ENCODE data around the gene MRTFA.
"Not testable (repeated sequence)": the region's sequence is repeated elsewhere in the genome, so short reads cannot be mapped to it uniquely, and the experiment has no call there.

MRTFA gene

DNA sequence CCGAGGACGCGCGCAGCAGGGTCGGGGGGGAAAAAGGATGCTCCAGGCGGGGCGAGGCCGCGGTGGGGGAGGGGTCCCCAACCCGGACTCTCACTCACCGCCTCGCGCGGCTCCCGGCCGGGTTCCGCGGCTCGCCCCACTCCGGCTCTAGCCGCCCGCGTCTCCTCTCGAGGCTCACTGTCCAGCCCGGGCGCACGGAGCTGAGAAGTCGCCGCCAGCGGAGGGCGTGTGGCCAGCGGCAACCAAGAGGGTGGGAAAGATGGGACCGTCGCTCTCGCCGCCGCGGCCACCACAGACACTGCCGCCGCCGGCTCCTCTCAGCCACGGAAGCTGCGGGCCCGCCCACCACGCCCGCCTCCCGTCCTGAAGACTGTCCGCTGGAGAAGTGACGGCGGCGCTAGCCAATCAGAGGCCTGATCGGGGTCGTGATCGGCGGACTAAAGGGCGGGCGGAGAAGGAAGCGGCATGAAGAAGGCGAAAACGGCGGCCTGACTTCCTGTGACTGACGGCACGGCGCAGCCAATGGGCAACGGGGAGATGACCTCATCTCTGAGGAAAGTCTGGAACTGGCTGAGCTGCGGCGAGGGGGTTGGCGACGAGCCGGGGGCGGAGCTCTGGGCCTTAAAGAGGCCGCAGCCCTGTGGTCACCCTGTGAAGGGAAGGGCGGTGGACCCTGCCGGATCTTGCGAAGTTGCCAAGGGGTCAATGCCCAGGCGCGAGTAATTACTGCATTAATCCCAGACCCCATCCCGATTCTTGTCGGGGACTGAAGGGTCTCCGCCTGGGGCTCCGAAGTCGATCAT is at the start of gene MRTFA:
MRTFA (minus strand) TSS at position 340 of the 803 bp plus-strand sequence.
- H3K27ac Mint-ChIP-seq = peak within 1 kb of the TSS; percentile 94
- peak within 1 kb of the TSS; percentile 95 for H3K4me3 Mint-ChIP-seq
- H3K36me3 Mint-ChIP-seq (ENCODE audit: low read depth) = peaks cover 6% of the 10 kb centered on the region
- H3K27me3 Mint-ChIP-seq (ENCODE audit: low read depth) = no peaks in the 10 kb centered on the region
- H3K9me3 Mint-ChIP-seq = no peaks in the 10 kb centered on the region
- H3K4me1 Mint-ChIP-seq (ENCODE audit: low read depth) = peaks cover 22% of the 10 kb centered on the region

DNA sequence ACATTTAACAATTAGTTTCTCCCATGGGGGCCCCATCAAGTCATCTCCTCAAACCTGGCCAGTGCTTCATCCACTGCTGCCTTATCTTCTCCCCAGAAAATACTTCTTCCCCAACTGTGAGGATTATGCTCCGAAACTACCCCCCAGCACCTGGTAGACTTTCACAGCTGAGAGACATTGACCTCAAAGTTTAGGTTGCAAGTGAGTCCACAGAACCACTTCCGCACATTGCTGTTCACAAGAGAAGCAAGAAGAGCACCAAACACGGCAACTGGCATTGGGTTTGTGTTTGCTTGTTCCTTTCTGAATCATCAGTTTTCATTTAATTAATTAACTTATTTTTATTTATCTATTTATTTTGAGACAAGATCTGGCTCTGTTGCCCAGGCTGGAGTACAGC is 48.9 kb upstream of the MRTFA start:
- H3K27ac Mint-ChIP-seq = peak overlapping the region; percentile 80
- H3K4me1 Mint-ChIP-seq (ENCODE audit: low read depth) = peaks cover 30% of the 10 kb centered on the region
- H3K9me3 Mint-ChIP-seq = no peaks in the 10 kb centered on the region
- H3K27me3 Mint-ChIP-seq (ENCODE audit: low read depth) = peaks cover 4% of the 10 kb centered on the region
- no peaks in the 10 kb centered on the region for H3K36me3 Mint-ChIP-seq (ENCODE audit: low read depth)
- peak overlapping the region; percentile 78 for H3K4me3 Mint-ChIP-seq

DNA sequence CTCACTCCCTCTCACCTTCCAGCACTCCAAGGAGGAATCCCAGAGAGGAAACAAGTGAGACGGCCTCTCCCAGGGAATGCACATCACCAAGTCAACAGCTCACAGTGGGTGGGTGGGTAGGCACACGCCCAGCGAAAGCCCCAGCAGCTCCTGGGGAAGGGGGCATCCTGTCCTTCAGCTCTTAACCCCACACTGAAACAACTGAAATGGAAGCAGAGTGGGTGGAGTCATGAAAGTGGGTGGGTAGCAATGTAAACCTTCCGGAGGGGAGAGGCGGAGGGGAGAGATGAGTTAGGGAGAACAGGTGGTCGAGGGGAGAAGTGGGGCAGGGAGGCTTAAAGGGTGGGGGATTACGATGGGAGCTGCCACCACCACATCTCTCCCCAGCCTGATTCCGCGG is 48.2 kb upstream of the MRTFA start:
- H3K4me3 Mint-ChIP-seq = peak overlapping the region; percentile 78

DNA sequence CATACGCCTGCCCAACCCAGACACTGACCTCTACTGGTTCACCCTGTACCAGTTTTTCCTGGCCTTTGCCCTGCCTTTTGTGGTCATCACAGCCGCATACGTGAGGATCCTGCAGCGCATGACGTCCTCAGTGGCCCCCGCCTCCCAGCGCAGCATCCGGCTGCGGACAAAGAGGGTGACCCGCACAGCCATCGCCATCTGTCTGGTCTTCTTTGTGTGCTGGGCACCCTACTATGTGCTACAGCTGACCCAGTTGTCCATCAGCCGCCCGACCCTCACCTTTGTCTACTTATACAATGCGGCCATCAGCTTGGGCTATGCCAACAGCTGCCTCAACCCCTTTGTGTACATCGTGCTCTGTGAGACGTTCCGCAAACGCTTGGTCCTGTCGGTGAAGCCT is 44.9 kb upstream of the MRTFA start:
- Mint-ChIP-seq H3K4me1 (ENCODE audit: low read depth) (peaks cover 37% of the 10 kb centered on the region), H3K27me3 (ENCODE audit: low read depth) (peaks cover 8% of the 10 kb centered on the region), H3K36me3 (ENCODE audit: low read depth) (no peaks in the 10 kb centered on the region), H3K27ac (peak overlapping the region; percentile 52), H3K4me3 (no peak overlapping the region), H3K9me3 (no peaks in the 10 kb centered on the region)

More for the DNA sequence above, 48.2 kb upstream of the MRTFA start:
- H3K27ac Mint-ChIP-seq = peak overlapping the region; percentile 80
- H3K36me3 Mint-ChIP-seq (ENCODE audit: low read depth) = no peaks in the 10 kb centered on the region
- H3K4me1 Mint-ChIP-seq (ENCODE audit: low read depth) = peaks cover 35% of the 10 kb centered on the region
- no peaks in the 10 kb centered on the region for H3K9me3 Mint-ChIP-seq
- peaks cover 8% of the 10 kb centered on the region for H3K27me3 Mint-ChIP-seq (ENCODE audit: low read depth)

DNA sequence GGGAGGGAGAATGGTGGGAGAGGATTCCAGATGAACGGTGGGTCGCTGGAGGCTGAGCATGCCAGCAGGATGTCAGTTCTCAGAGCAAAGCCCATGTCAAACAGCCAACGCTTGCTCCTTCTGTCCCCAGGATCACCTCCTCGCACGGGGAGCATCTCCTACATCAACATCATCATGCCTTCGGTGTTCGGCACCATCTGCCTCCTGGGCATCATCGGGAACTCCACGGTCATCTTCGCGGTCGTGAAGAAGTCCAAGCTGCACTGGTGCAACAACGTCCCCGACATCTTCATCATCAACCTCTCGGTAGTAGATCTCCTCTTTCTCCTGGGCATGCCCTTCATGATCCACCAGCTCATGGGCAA is 44.3 kb upstream of the MRTFA start:
- peaks cover 39% of the 10 kb centered on the region for H3K4me1 Mint-ChIP-seq (ENCODE audit: low read depth)
- no peaks in the 10 kb centered on the region for H3K9me3 Mint-ChIP-seq
- no peaks in the 10 kb centered on the region for H3K36me3 Mint-ChIP-seq (ENCODE audit: low read depth)
- no peak overlapping the region for H3K27ac Mint-ChIP-seq
- H3K27me3 Mint-ChIP-seq (ENCODE audit: low read depth) = peaks cover 8% of the 10 kb centered on the region
- no peak overlapping the region for H3K4me3 Mint-ChIP-seq

DNA sequence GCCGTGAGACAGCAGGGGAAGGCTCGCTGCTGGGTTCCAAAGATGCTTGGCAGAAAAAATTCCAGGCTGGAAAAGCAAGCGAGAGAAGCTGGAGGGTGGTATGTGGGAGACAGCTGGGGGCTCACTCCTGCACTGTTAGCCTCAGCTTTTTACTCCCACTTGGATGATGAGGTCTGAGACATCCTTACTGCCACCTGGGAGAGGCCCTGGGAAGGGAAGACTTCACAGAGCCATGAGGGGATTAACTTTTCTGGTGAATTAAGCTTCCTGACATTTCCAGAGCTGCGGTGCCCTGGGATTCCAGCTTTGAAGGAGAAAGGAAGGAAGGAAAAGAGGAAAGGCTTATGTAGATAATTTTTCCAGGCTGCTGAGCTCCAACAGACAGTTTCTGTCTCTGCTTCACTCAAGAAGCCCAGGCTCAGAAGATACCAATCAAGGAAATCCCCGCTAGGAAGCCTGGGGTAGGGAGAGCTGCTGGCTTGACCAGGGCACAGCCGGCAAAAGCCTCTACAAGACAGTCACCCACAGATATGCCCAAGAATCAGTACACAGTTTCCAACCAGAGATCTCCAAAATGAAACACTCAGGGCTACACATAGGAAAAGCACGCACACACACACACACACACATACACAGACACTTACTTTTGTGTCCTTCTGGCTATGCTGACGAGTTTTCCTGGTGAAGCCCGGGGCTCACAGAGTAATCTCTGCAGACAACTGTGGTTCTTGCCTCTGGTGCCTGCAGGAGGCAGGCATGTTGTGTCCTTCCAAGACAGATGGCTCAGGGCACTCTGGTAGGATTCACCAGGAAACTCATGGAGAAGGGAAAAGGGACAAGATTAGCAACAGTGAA is 43.7 kb upstream of the MRTFA start:
- H3K27ac Mint-ChIP-seq = no peak overlapping the region
- H3K4me1 Mint-ChIP-seq (ENCODE audit: low read depth) = peaks cover 37% of the 10 kb centered on the region

DNA sequence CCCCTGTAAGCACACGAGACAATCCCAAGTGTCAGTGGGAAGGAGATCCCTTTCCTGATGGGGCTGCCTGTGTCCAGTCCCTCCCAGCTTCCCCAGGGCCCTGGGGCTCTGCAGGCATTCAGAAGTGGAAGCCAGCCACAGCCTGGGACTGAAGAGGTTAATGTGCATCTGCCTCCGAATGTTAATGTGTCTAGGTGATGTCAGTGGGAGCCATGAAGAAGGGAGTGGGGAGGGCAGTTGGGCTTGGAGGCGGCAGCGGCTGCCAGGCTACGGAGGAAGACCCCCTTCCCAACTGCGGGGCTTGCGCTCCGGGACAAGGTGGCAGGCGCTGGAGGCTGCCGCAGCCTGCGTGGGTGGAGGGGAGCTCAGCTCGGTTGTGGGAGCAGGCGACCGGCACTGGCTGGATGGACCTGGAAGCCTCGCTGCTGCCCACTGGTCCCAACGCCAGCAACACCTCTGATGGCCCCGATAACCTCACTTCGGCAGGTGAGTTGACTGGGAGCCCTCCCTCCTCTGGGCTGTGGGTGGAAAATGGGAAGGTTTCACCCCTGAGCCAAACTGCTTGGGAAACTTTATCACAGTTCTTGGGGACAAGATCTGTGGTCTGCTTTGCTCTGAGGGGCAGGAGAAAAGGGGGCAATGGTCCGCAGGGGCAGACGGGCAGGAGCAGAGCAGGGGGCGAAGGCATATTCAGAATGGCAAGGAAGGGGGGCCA is 42.9 kb upstream of the MRTFA start, which contains the start of gene MCHR1:
MCHR1 (plus strand) TSS at position 236 of the 715 bp plus-strand sequence; CDS start at position 405, 169 bp downstream.
- no peaks in the 10 kb centered on the region for H3K9me3 Mint-ChIP-seq

More for the DNA sequence above, 43.7 kb upstream of the MRTFA start:
- Mint-ChIP-seq H3K36me3 (ENCODE audit: low read depth) (no peaks in the 10 kb centered on the region), H3K9me3 (no peaks in the 10 kb centered on the region), H3K4me3 (no peak overlapping the region), H3K27me3 (ENCODE audit: low read depth) (peaks cover 8% of the 10 kb centered on the region)

DNA sequence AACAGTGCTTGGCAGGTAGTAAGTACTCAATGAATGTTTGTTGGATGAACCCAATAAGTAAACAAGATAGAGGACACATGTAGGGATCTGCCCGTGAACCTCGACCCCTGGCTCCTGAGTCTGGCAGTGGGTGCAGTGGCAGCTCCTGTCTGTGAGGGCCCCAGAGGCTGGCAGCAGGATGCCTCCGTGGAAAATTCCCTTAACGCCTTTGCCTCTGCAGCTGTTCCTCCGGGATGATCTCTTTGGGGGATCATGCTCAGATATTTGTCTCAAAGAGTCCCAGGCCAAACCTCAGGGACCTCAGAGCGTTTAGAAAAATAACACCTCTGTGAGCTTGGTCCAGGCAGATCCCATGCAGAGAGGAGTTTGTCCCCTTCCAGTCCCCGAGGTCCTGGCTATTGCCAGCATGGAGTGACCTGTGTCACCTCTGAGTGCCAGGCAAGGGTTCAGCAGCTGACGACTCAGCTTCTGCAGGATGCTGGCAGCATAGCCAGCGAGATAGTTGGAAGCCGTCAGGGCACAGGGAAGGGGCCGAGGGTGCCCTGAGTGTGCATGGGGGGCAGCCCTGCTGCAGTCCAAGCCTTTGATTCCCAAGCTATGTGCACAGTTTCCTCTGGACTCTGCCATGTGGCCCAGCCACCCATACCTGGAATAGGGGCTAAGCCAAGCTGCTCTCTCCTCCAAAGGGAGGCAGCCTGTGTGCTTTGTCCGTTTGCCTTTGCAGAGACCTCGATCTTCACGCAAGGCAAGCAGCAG is 42.2 kb upstream of the MRTFA start:
- H3K36me3 Mint-ChIP-seq (ENCODE audit: low read depth) = no peaks in the 10 kb centered on the region
- H3K9me3 Mint-ChIP-seq = no peaks in the 10 kb centered on the region
- H3K4me3 Mint-ChIP-seq = no peak overlapping the region
- H3K27ac Mint-ChIP-seq = no peak overlapping the region
- peaks cover 8% of the 10 kb centered on the region for H3K27me3 Mint-ChIP-seq (ENCODE audit: low read depth)
- peaks cover 30% of the 10 kb centered on the region for H3K4me1 Mint-ChIP-seq (ENCODE audit: low read depth)

More for the DNA sequence above, 42.9 kb upstream of the MRTFA start, which contains the start of gene MCHR1:
- Mint-ChIP-seq H3K27ac (no peak within 1 kb of the TSS), H3K4me3 (no peak within 1 kb of the TSS), H3K4me1 (ENCODE audit: low read depth) (peaks cover 33% of the 10 kb centered on the region), H3K27me3 (ENCODE audit: low read depth) (peaks cover 8% of the 10 kb centered on the region), H3K36me3 (ENCODE audit: low read depth) (no peaks in the 10 kb centered on the region)

DNA sequence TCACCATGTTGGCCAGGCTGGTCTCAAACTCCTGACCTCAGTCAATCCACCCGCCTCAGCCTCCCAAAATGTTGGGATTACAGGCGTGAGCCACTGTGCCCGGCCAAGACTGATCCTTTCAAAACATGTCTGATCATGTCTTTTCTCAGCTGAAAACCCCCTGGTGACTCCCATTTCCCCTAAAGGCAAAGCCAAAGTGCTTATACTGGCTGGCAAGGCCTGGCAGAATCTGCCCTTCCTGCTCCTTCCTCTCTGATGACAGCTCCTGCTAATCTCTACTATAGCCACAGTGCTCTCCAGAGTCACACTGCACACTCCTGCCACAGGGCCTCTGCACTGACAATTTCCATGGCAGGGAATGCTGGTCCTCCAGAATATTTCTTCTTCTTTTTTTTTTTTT is 40.1 kb upstream of the MRTFA start:
- Mint-ChIP-seq H3K36me3 (ENCODE audit: low read depth) (no peaks in the 10 kb centered on the region), H3K27me3 (ENCODE audit: low read depth) (peaks cover 8% of the 10 kb centered on the region), H3K9me3 (no peaks in the 10 kb centered on the region), H3K27ac (no peak overlapping the region), H3K4me3 (no peak overlapping the region), H3K4me1 (ENCODE audit: low read depth) (peaks cover 16% of the 10 kb centered on the region)

DNA sequence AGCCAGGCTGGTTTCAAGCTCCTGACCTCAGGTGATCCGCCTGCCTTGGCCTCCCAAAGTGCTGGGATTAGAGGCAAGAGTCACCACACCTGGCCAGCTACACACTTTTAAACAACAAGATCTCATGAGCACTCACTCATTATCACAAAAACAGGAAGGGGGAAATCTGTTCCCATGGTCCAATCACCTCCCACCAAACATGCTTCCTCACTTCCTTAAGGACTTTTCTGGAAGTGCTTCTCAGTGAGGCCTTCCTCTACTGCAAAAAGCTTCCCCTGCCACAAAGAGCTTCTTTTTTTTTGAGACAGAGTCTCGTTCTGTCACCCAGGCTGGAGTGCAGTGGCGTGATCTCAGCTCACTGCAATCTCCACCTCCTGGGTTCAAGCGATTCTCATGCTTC is 39.6 kb upstream of the MRTFA start:
- not testable (repeated sequence) for H3K9me3 Mint-ChIP-seq; H3K27me3 Mint-ChIP-seq (ENCODE audit: low read depth); H3K4me3 Mint-ChIP-seq; H3K36me3 Mint-ChIP-seq (ENCODE audit: low read depth)
- peaks cover 15% of the 10 kb centered on the region for H3K4me1 Mint-ChIP-seq (ENCODE audit: low read depth)
- H3K27ac Mint-ChIP-seq = peak overlapping the region; percentile 34

DNA sequence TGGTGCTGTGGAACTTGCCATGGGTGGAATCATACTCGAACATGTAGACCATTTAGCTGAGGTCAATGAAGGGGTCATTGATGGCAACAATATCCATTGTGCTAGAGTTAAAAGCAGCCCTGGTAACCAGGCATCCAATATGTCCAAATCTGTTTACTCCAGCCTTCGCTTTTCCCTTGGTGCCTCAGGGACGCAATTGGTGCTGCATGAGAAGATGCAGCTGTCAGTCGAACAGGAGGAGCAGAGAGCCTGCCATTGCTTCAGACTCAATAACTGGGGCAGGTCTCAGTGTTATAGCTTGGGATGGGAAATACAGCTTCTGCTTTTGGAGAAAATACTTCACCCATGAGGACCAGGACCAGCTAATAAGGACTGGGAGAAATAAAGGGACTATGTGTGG is 37.8 kb upstream of the MRTFA start:
- H3K4me1 Mint-ChIP-seq (ENCODE audit: low read depth) = peaks cover 18% of the 10 kb centered on the region
- H3K27me3 Mint-ChIP-seq (ENCODE audit: low read depth) = no peaks in the 10 kb centered on the region
- H3K36me3 Mint-ChIP-seq (ENCODE audit: low read depth) = peaks cover 3% of the 10 kb centered on the region
- no peak overlapping the region for H3K27ac Mint-ChIP-seq
- no peaks in the 10 kb centered on the region for H3K9me3 Mint-ChIP-seq
- H3K4me3 Mint-ChIP-seq = no peak overlapping the region

DNA sequence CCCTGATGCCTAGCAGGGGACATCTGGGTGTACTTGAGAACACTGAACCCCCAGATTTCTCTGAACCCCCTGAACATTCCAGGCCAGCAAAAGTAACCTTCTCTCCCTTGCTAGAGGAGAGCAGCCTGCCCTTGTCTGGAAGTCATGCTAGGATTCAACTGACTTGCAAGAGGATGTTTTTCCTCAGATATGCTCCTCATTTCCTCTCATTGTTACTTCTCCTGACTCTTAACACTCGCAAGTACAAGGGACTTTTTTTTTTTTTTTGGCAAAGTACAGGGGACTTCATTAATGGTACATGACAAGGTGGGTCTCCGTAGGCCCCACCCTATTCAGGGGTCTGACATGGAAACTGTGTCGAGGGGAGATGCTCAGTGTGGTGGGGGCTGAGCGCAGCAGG is 36.5 kb upstream of the MRTFA start:
- H3K27ac Mint-ChIP-seq = no peak overlapping the region
- H3K9me3 Mint-ChIP-seq = peaks cover 3% of the 10 kb centered on the region
- peaks cover 28% of the 10 kb centered on the region for H3K4me1 Mint-ChIP-seq (ENCODE audit: low read depth)
- H3K36me3 Mint-ChIP-seq (ENCODE audit: low read depth) = peaks cover 8% of the 10 kb centered on the region
- H3K27me3 Mint-ChIP-seq (ENCODE audit: low read depth) = no peaks in the 10 kb centered on the region
- H3K4me3 Mint-ChIP-seq = no peak overlapping the region

DNA sequence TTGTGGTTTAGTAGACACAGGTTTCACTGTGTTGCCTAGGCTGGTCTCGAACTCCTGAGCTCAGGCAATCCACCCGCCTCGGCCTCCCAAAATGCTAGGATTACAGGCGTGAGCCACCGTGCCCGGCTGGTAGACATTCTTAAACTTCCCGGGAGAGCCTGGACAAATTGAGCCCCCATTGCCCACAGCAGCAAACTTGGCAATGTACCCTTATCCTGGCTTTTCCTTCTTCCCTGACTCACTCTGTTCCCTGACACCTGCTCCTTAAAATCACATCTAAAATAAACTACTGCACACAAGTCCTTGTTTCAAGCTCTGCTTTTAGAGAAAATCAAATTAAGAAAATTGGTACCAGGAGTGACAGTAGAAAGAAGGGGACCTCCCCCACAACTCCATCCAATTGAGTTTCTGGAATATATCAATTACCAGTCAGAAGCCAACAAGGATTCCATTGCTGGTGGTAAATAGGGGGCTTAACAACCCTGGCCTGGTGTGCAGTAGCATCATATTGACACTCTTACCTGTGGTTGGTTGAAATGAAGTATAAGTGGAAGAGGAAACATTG is 35.4 kb upstream of the MRTFA start:
- Mint-ChIP-seq H3K27me3 (ENCODE audit: low read depth) (no peaks in the 10 kb centered on the region), H3K36me3 (ENCODE audit: low read depth) (peaks cover 10% of the 10 kb centered on the region), H3K27ac (no peak overlapping the region), H3K9me3 (peaks cover 3% of the 10 kb centered on the region), H3K4me1 (ENCODE audit: low read depth) (peaks cover 29% of the 10 kb centered on the region), H3K4me3 (no peak overlapping the region)
